Measurements from ENCODE around the gene PYCARD. TPM values are rescaled to one million over a fixed set of nuclear protein-coding genes. Genes with fewer than 3 reads are reported as not detected.
A peak's percentile ranks its signal among the peaks of the same experiment; 100 is the strongest.

The PYCARD gene
- total RNA-seq, 1 experiment from 2014 or later: not detected

GRCh38 chr16:31216422-31217135, 14.0 kb upstream of the PYCARD start, which contains the start of gene PYDC1:
PYDC1 (minus strand) TSS chr16:31217135; CDS start chr16:31217028, 107 bp downstream.
- ChIA-PET RAD21 (ENCODE audit: low non-redundant PET in 1 of 2, low total read pairs in 2 of 2, uncharacterized antibody in 2 of 2, unreplicated experiment in 2 of 2) (no interaction called here), POLR2A (interaction anchor here (0.6 kb wide), 1 partner anchor 202 kb away, joined by 3 read pairs; no protein-coding TSS in a partner anchor), CTCF (no interaction called here)
- no TSS peak for BruUV-seq (replicated peaks)
- H3K4me1 ChIP-seq (ENCODE audit: control insufficient read depth in 1 of 2, insufficient read depth in 2 of 2, low read length in 2 of 2): peaks cover 9 to 30% of the 10 kb centered on the region in 2 experiments
- no peak within 1 kb of the TSS for H2AFZ ChIP-seq (ENCODE audit: low read depth, low read length, poor library complexity, severe bottlenecking)
- H3K27me3 ChIP-seq (ENCODE audit: insufficient read depth, low read length): no peaks in the 10 kb centered on the region
- TF ChIP-seq MAX (IDR thresholded peaks at IDR 0.05): no peak
- no peak for TF ChIP-seq SRF (IDR thresholded peaks at IDR 0.05; ENCODE audit: low read depth)
- ATAC-seq (no peak), DNase-seq (ENCODE audit: low read depth, low spot score) (no peak)
- no peaks in the 10 kb centered on the region for H4K20me1 ChIP-seq (ENCODE audit: insufficient read depth)
- H3K9me2 ChIP-seq (ENCODE audit: insufficient read depth): no peaks in the 10 kb centered on the region
- peak within 1 kb of the TSS in 1 of 2 experiments; percentile 96; a peak in 1 of 4 replicates for H3K4me3 ChIP-seq (replicated peaks in 1 of 2; ENCODE audit: low read depth in 1 of 2, low read length in 2 of 2)
- H3K27ac ChIP-seq (ENCODE audit: low read depth, low read length): peak within 1 kb of the TSS; percentile 95; the same call in 1 of the 2 replicates
- H3K4me2 ChIP-seq (ENCODE audit: low read length): peak within 1 kb of the TSS; percentile 100
- intact Hi-C loops (cut with micrococcal nuclease): loop anchor here (10.0 kb wide), 1 partner anchor 238 kb away; the partner anchor contains the start of gene ARMC5
- 0 out of 2 replicates have a peak within 1 kb of the TSS, but pooled peaks have one; percentile 89 for H3K9ac ChIP-seq (ENCODE audit: low read length)
- no peaks in the 10 kb centered on the region for H3K9me3 ChIP-seq (ENCODE audit: control insufficient read depth in 1 of 2, insufficient read depth in 1 of 2, low read depth in 1 of 2, low read length in 2 of 2)
- H3K36me3 ChIP-seq (ENCODE audit: control insufficient read depth in 1 of 2, insufficient read depth in 2 of 2, low read length in 2 of 2): no peaks in the 10 kb centered on the region; a peak in 1 of 4 replicates
- peaks cover 41% of the 10 kb centered on the region for H3K79me2 ChIP-seq (ENCODE audit: insufficient read depth, low read length)

DNA sequence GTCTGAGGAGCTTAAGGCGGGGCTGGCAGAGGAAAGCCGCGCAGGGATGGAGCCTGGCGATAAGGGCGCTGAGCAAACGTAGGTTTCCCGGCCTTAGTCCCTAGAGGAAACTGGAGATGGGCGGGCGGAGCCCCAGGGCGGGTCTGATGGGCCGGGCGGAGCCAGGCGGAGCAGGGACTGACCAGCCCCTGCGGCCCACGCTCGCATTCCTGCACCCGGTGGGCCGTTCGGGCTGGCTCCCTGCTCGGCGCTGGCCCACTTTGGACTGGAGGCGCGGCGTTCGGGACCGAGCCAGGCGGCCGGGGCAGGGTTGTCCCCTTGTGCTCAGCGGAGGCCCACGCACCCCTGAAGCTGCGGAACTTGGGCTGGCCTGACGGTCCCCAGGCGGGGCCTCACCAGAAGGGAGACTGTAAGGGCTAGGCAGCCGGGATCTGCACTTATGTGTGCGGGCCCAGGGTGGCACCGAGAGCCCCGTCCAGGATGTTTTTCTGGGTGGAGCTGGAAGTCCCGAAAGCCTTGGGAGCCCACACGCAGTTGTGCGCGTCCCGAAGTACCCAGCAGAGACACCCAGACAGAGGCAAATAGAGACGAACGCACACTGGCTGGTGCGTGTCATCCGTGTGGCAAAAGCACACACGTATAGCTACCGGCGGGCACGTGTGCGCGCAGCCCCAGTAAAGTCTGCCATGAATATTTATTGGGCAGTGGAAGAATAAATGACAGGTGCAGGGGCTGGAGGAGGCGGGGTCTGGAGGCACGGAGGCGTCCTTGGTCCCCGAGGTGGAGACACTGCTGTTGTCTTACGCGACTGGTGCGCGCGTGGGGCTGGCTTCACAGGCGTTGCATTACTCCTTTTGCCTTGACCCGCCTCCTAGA, 13.0 kb upstream of the PYCARD start:
- H3K4me2 ChIP-seq (ENCODE audit: low read length): peak overlapping the region; percentile 100
- peak; percentile 90 for ATAC-seq
- no TSS peak for BruUV-seq (replicated peaks)
- H3K27ac ChIP-seq (ENCODE audit: low read depth, low read length): peak overlapping the region; percentile 95
- no peaks in the 10 kb centered on the region for H4K20me1 ChIP-seq (ENCODE audit: insufficient read depth)
- TF ChIP-seq POLR2A (IDR thresholded peaks at IDR 0.05; ENCODE audit: borderline replicate concordance, extremely low read depth, insufficient read depth, insufficient read length) (peak; percentile 63), CBX3 (IDR thresholded peaks at IDR 0.05; ENCODE audit: low read depth) (no peak), EZH2phosphoT487 (IDR thresholded peaks at IDR 0.05; ENCODE audit: borderline replicate concordance) (no peak), YY1 (IDR thresholded peaks at IDR 0.05; ENCODE audit: extremely low read depth, insufficient replicate concordance, low read depth, low read length) (no peak), EGR1 (IDR thresholded peaks at IDR 0.05; ENCODE audit: low read depth) (peak; percentile 87), POLR2AphosphoS5 (IDR thresholded peaks at IDR 0.05; ENCODE audit: low read depth, low read length) (peak; percentile 86), ZBTB33 (IDR thresholded peaks at IDR 0.05; ENCODE audit: extremely low read depth, insufficient replicate concordance, low read length) (no peak)
- TF ChIP-seq, protein P1, sequence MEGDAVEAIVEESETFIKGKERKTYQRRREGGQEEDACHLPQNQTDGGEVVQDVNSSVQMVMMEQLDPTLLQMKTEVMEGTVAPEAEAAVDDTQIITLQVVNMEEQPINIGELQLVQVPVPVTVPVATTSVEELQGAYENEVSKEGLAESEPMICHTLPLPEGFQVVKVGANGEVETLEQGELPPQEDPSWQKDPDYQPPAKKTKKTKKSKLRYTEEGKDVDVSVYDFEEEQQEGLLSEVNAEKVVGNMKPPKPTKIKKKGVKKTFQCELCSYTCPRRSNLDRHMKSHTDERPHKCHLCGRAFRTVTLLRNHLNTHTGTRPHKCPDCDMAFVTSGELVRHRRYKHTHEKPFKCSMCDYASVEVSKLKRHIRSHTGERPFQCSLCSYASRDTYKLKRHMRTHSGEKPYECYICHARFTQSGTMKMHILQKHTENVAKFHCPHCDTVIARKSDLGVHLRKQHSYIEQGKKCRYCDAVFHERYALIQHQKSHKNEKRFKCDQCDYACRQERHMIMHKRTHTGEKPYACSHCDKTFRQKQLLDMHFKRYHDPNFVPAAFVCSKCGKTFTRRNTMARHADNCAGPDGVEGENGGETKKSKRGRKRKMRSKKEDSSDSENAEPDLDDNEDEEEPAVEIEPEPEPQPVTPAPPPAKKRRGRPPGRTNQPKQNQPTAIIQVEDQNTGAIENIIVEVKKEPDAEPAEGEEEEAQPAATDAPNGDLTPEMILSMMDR (IDR thresholded peaks at IDR 0.05 in 2 of 3, conservative IDR thresholded peaks at IDR 0.05 in 1 of 3; ENCODE audit: borderline replicate concordance in 1 of 3, insufficient read depth in 1 of 3, low read depth in 2 of 3, low read length in 2 of 3): no peak
- no peak overlapping the region for H2AFZ ChIP-seq (ENCODE audit: low read depth, low read length, poor library complexity, severe bottlenecking)
- peaks cover 41% of the 10 kb centered on the region for H3K79me2 ChIP-seq (ENCODE audit: insufficient read depth, low read length)
- ChIA-PET POLR2A (interaction anchor here (1.2 to 1.9 kb wide), 3 partner anchors 12 to 200 kb away, joined by 3 to 13 read pairs (median 5); partner anchors contain the start of gene FUS), CTCF (no interaction called here), RAD21 (ENCODE audit: low non-redundant PET in 1 of 2, low total read pairs in 2 of 2, uncharacterized antibody in 2 of 2, unreplicated experiment in 2 of 2) (no interaction called here)
- H3K9ac ChIP-seq (ENCODE audit: low read length): peak overlapping the region; percentile 89
- H3K4me1 ChIP-seq (ENCODE audit: control insufficient read depth in 1 of 2, insufficient read depth in 2 of 2, low read length in 2 of 2): peaks cover 9 to 33% of the 10 kb centered on the region in 2 experiments
- H3K27me3 ChIP-seq (ENCODE audit: insufficient read depth, low read length): no peaks in the 10 kb centered on the region
- H3K9me3 ChIP-seq (ENCODE audit: control insufficient read depth in 1 of 2, insufficient read depth in 1 of 2, low read depth in 1 of 2, low read length in 2 of 2): no peaks in the 10 kb centered on the region
- no peaks in the 10 kb centered on the region; a peak in 1 of 4 replicates for H3K36me3 ChIP-seq (ENCODE audit: control insufficient read depth in 1 of 2, insufficient read depth in 2 of 2, low read length in 2 of 2)
- intact Hi-C loops (cut with micrococcal nuclease): loop anchor here (10.0 kb wide), 1 partner anchor 239 kb away; the partner anchor contains the start of gene ARMC5
- H3K4me3 ChIP-seq (replicated peaks in 1 of 2; ENCODE audit: low read depth in 1 of 2, low read length in 2 of 2): peak overlapping the region; percentile 89 to 96
- H3K9me2 ChIP-seq (ENCODE audit: insufficient read depth): no peaks in the 10 kb centered on the region
- DNase-seq (ENCODE audit: low read depth, low spot score): peak; percentile 63

All from HCT116 (cell line).